HEK293T (cell line): ENCODE results near the gene QKI.

Experiments used
- CTCF ChIA-PET: fragments of 350-600 bp; formaldehyde crosslinking; extraction: SDS; loops from one replicate; lab custom pipeline; 2021; ENCODE audit warnings: antibody characterized with exemption, inconsistent platforms; lab: Yijun Ruan, JAX
- POLR2A ChIA-PET: fragments of 350-600 bp; formaldehyde crosslinking; extraction: SDS; loops from one replicate; lab custom pipeline; 2020; ENCODE audit warnings: antibody characterized with exemption, inconsistent platforms; lab: Yijun Ruan, JAX
- DNase-seq: peaks from one replicate; pipeline ENCODE4 v3.0.0; 2012; ENCODE audit warnings: mixed read lengths; ENCODE audit errors: extremely low spot score
- ARNT ChIP-seq: fragments of 450-650 bp; IDR thresholded peaks from 2 replicates; pipeline ENCODE4 v1.6.1; 2017; ENCODE audit warnings: mild to moderate bottlenecking
- BHLHE40 ChIP-seq: fragments of 450-650 bp; IDR thresholded peaks from 2 replicates; pipeline ENCODE4 v1.6.1; 2016; ENCODE audit warnings: mild to moderate bottlenecking, moderate library complexity, borderline replicate concordance
- CTBP1 ChIP-seq: fragments of 450-650 bp; IDR thresholded peaks from 2 replicates; pipeline ENCODE4 v1.6.1; 2016; ENCODE audit warnings: borderline replicate concordance
- ELF4 ChIP-seq: fragments of 450-650 bp; IDR thresholded peaks from 2 replicates; pipeline ENCODE4 v1.6.1; 2017; ENCODE audit warnings: antibody characterized with exemption
- FOXA1 ChIP-seq: fragments of 450-650 bp; IDR thresholded peaks from 2 replicates; pipeline ENCODE4 v1.6.1; 2016; ENCODE audit warnings: mild to moderate bottlenecking
- FOXK2 ChIP-seq: fragments of 450-650 bp; IDR thresholded peaks from 2 replicates; pipeline ENCODE4 v1.6.1; 2016; ENCODE audit warnings: mild to moderate bottlenecking
- FOXM1 ChIP-seq: fragments of 450-650 bp; IDR thresholded peaks from 2 replicates; pipeline ENCODE4 v1.6.1; 2017; ENCODE audit warnings: mild to moderate bottlenecking, borderline replicate concordance
- HDGF ChIP-seq: fragments of 450-650 bp; IDR thresholded peaks from 2 replicates; pipeline ENCODE4 v1.6.1; 2017; ENCODE audit warnings: antibody characterized with exemption, borderline replicate concordance
- L3MBTL2 ChIP-seq: fragments of 450-650 bp; conservative IDR thresholded peaks from 2 replicates; pipeline ENCODE4 v1.6.1; 2016; ENCODE audit warnings: mild to moderate bottlenecking
- LEF1 ChIP-seq: fragments of 450-650 bp; IDR thresholded peaks from 2 replicates; pipeline ENCODE4 v1.6.1; 2017; ENCODE audit warnings: mild to moderate bottlenecking, borderline replicate concordance
- NFRKB ChIP-seq: fragments of 450-650 bp; IDR thresholded peaks from 2 replicates; pipeline ENCODE4 v1.6.1; 2016; ENCODE audit warnings: mild to moderate bottlenecking, moderate library complexity
- PKNOX1 ChIP-seq: fragments of 450-650 bp; IDR thresholded peaks from 2 replicates; pipeline ENCODE4 v1.6.1; 2016
- SP1 ChIP-seq: fragments of 450-650 bp; IDR thresholded peaks from 2 replicates; pipeline ENCODE4 v1.6.1; 2017
- SUZ12 ChIP-seq: fragments of 450-650 bp; IDR thresholded peaks from 2 replicates; pipeline ENCODE4 v1.6.1; 2016; ENCODE audit warnings: mild to moderate bottlenecking
- TARDBP ChIP-seq: fragments of 450-650 bp; IDR thresholded peaks from 2 replicates; pipeline ENCODE4 v1.6.1; 2016
- ZNF384 ChIP-seq: fragments of 450-650 bp; IDR thresholded peaks from 2 replicates; pipeline ENCODE4 v1.6.1; 2016

QKI gene

GRCh38 chr6:163454425-163454824, 39.9 kb downstream of the QKI start:
- POLR2A ChIA-PET: interaction anchor here (1.2 kb wide), 1 partner anchor 13 kb away, joined by 3 read pairs; no protein-coding TSS in a partner anchor

GRCh38 chr6:163455552-163455951, 41.0 kb downstream of the QKI start:
- TF ChIP-seq BHLHE40 (no peak), PKNOX1 (no peak), ELF4 (no peak), FOXA1 (no peak), ZNF384 (no peak), TARDBP (no peak), LEF1 (no peak), FOXK2 (no peak), SP1 (no peak), L3MBTL2 (no peak), ARNT (no peak), FOXM1 (no peak), HDGF (no peak), NFRKB (no peak), CTBP1 (no peak), SUZ12 (no peak)
- no peak for DNase-seq
- ChIA-PET CTCF (no interaction called here), POLR2A (no interaction called here)

More at GRCh38 chr6:163454425-163454824, 39.9 kb downstream of the QKI start:
- DNase-seq: no peak
- CTCF ChIA-PET: no interaction called here
- TF ChIP-seq NFRKB (no peak), L3MBTL2 (no peak), FOXM1 (no peak), TARDBP (no peak), FOXA1 (no peak), SP1 (no peak), SUZ12 (no peak), ARNT (no peak), CTBP1 (no peak), HDGF (no peak), FOXK2 (no peak), BHLHE40 (no peak), ELF4 (no peak), PKNOX1 (no peak)

- POLR2A ChIA-PET: no interaction called here
- no peak for TF ChIP-seq SP1
- TF ChIP-seq FOXK2: no peak
- TF ChIP-seq LEF1: no peak
- no peak for TF ChIP-seq TARDBP
- TF ChIP-seq FOXM1: no peak
- TF ChIP-seq L3MBTL2: no peak
- no peak for TF ChIP-seq ELF4
- no peak for TF ChIP-seq SUZ12
- no peak for TF ChIP-seq HDGF
- TF ChIP-seq FOXA1: no peak
- no peak for TF ChIP-seq ZNF384
- TF ChIP-seq NFRKB: no peak
- no peak for TF ChIP-seq BHLHE40
- no peak for DNase-seq
- CTCF ChIA-PET: no interaction called here
These were observed 43.4 kb downstream of the QKI start for GRCh38 chr6:163457637-163458561.

- DNase-seq: no peak
- no peak for TF ChIP-seq ZNF384
- no peak for TF ChIP-seq CTBP1
- no peak for TF ChIP-seq FOXA1
- TF ChIP-seq SP1: no peak
- no peak for TF ChIP-seq ARNT
- no peak for TF ChIP-seq SUZ12
- ChIA-PET CTCF (no interaction called here), POLR2A (no interaction called here)
These were observed 44.5 kb downstream of the QKI start for GRCh38 chr6:163459007-163459406.

GRCh38 chr6:163459536-163459935, 45.0 kb downstream of the QKI start:
- ChIA-PET CTCF (no interaction called here), POLR2A (no interaction called here)
- DNase-seq: no peak
- TF ChIP-seq ARNT: no peak
- TF ChIP-seq SUZ12: no peak
- TF ChIP-seq LEF1: no peak
- TF ChIP-seq HDGF: no peak
- TF ChIP-seq NFRKB: no peak
- TF ChIP-seq SP1: no peak
- no peak for TF ChIP-seq CTBP1
- no peak for TF ChIP-seq FOXA1
- TF ChIP-seq ZNF384: no peak
- no peak for TF ChIP-seq ELF4
- TF ChIP-seq TARDBP: no peak
- no peak for TF ChIP-seq FOXM1
- no peak for TF ChIP-seq BHLHE40
- TF ChIP-seq FOXK2: no peak
- TF ChIP-seq PKNOX1: no peak
- no peak for TF ChIP-seq L3MBTL2

- TF ChIP-seq L3MBTL2 (no peak), FOXK2 (no peak), ZNF384 (no peak), HDGF (no peak), PKNOX1 (no peak), CTBP1 (no peak), ARNT (no peak), BHLHE40 (no peak), LEF1 (no peak), SUZ12 (no peak)
- no peak for DNase-seq
- ChIA-PET CTCF (no interaction called here), POLR2A (no interaction called here)
These were observed 45.8 kb downstream of the QKI start for GRCh38 chr6:163460307-163460782.
